ENCODE results near the gene CREM. TPM values are rescaled to one million over a fixed set of nuclear protein-coding genes. Genes with fewer than 3 reads are reported as not detected.

CREM gene
- total RNA-seq, 2 experiments from 2014 or later, result 32.2 to 38.1 TPM

DNA sequence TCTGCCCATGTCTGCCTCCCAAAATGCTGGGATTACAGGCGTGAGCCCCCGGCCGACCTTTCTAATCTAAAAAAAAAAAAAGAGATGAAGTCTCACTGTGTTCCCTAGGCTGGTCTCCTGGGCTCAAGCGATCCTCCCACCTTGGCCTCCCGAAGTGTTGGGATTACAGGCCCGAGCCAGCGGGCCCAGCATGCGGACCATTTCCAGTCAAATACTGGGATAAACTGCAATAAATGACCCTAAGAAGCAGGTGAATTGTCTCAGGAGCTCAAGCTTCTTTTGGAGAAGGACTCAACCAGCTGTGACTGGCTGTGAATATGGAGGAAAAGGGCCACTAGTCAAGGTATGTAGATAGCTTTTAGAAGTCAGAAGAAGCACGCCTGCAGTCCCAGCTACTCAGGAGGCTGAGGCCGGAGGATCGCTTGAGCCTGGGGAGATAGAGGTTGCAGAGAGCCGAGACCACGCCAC is 550 bp upstream of the CREM start:
- Histone ChIP-seq H3K36me3 (ENCODE audit: insufficient read depth, low read length) (no peaks in the 10 kb centered on the region; the same call in 1 of the 2 replicates), H3K4me1 (ENCODE audit: insufficient read depth, low read length, poor library complexity, severe bottlenecking) (peaks cover 37% of the 10 kb centered on the region), H3K27ac (ENCODE audit: low read depth, low read length, poor library complexity, severe bottlenecking) (peak overlapping the region; percentile 85), H2AFZ (ENCODE audit: low read length) (peak overlapping the region; percentile 72; the same call in 1 of the 2 replicates), H3K9me3 (ENCODE audit: low read length) (no peaks in the 10 kb centered on the region), H3K9me2 (ENCODE audit: insufficient read depth, low read length) (no peaks in the 10 kb centered on the region), H3K79me2 (ENCODE audit: insufficient read depth, low read depth, low read length) (peaks cover 36% of the 10 kb centered on the region; the same call in 1 of the 2 replicates), H3K4me3 (ENCODE audit: low read depth, low read length, poor library complexity, severe bottlenecking) (peak overlapping the region; percentile 93), H3K4me2 (ENCODE audit: low read length) (peak overlapping the region; percentile 69), H4K20me1 (ENCODE audit: insufficient read depth, low read length) (no peaks in the 10 kb centered on the region)
- BruUV-seq (replicated peaks), result TSS peak; percentile 91
- POLR2A ChIA-PET, result interaction anchor here (0.5 to 6.6 kb wide), 13 partner anchors 24 to 343 kb away, joined by 3 to 95 read pairs (median 5); no protein-coding TSS in a partner anchor
- CTCF ChIA-PET (ENCODE audit: unreplicated experiment), result interaction anchor here (0.6 to 1.6 kb wide), 6 partner anchors 36 to 99 kb away, joined by 3 to 22 read pairs (median 4); partner anchors contain the start of gene CUL2
- TF ChIP-seq, protein P1, sequence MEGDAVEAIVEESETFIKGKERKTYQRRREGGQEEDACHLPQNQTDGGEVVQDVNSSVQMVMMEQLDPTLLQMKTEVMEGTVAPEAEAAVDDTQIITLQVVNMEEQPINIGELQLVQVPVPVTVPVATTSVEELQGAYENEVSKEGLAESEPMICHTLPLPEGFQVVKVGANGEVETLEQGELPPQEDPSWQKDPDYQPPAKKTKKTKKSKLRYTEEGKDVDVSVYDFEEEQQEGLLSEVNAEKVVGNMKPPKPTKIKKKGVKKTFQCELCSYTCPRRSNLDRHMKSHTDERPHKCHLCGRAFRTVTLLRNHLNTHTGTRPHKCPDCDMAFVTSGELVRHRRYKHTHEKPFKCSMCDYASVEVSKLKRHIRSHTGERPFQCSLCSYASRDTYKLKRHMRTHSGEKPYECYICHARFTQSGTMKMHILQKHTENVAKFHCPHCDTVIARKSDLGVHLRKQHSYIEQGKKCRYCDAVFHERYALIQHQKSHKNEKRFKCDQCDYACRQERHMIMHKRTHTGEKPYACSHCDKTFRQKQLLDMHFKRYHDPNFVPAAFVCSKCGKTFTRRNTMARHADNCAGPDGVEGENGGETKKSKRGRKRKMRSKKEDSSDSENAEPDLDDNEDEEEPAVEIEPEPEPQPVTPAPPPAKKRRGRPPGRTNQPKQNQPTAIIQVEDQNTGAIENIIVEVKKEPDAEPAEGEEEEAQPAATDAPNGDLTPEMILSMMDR (conservative IDR thresholded peaks at IDR 0.05; ENCODE audit: low read length), result no peak
- no peak for TF ChIP-seq EZH2phosphoT487 (IDR thresholded peaks at IDR 0.05; ENCODE audit: borderline replicate concordance, low read depth, low read length)
- no peak for DNase-seq (ENCODE audit: low spot score)
- intact Hi-C loops (cut with micrococcal nuclease; ENCODE audit: unreplicated experiment), result loop anchor here (1.0 to 5.0 kb wide), 3 partner anchors 23 to 211 kb away; partner anchors contain the start of gene CCNY

DNA sequence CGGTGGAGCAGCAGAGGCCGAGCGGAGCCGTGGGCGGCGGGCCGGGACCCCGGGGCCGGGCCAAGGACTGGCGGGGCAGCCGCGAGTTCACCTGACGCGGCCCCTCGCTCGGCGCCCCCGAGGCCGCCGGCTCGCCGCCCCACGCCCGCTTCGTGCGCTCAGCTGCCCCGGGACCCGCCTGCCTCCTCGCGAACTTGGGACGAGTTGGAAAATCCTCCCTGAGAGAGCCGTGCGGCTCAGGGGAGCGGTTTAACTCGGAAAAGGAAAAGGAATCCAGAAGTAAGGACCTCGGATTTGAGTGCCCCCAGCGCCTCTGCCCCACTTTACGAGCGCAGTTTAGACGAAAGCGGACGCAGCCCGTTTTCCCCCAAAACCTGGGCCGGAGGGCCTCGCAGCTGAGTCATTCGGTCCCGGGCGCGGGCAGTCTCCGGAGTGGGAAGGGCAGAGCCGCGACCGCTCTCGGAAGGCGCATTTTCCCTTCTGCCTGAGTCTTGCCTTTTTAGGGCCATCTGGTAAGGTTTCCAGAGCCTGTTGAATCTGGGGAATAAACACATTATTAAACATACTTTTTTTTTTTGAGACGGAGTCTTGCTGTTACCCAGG is 744 bp downstream of the CREM start:
- ChIA-PET CTCF (ENCODE audit: unreplicated experiment) (interaction anchor here (0.6 to 1.6 kb wide), 2 partner anchors 90 to 92 kb away, joined by 3 to 5 read pairs; no protein-coding TSS in a partner anchor), POLR2A (interaction anchor here (0.7 to 6.6 kb wide), 4 partner anchors 22 to 78 kb away, joined by 3 to 95 read pairs (median 4); no protein-coding TSS in a partner anchor)
- peak overlapping the region; percentile 93 for H3K4me3 ChIP-seq (ENCODE audit: low read depth, low read length, poor library complexity, severe bottlenecking)
- no peaks in the 10 kb centered on the region for H3K9me2 ChIP-seq (ENCODE audit: insufficient read depth, low read length)
- intact Hi-C loops (cut with micrococcal nuclease; ENCODE audit: unreplicated experiment), result loop anchor here (1.0 to 5.0 kb wide), 2 partner anchors 69 to 210 kb away; partner anchors contain the start of gene CCNY
- H2AFZ ChIP-seq (ENCODE audit: low read length), result peak overlapping the region; percentile 43; the same call in 1 of the 2 replicates
- peak overlapping the region; percentile 85 for H3K27ac ChIP-seq (ENCODE audit: low read depth, low read length, poor library complexity, severe bottlenecking)
- no peaks in the 10 kb centered on the region for H4K20me1 ChIP-seq (ENCODE audit: insufficient read depth, low read length)
- peaks cover 46% of the 10 kb centered on the region; the same call in 1 of the 2 replicates for H3K79me2 ChIP-seq (ENCODE audit: insufficient read depth, low read depth, low read length)
- TF ChIP-seq EZH2phosphoT487 (IDR thresholded peaks at IDR 0.05; ENCODE audit: borderline replicate concordance, low read depth, low read length), result no peak
- TF ChIP-seq, protein P1 (conservative IDR thresholded peaks at IDR 0.05; ENCODE audit: low read length), result no peak
- H3K9me3 ChIP-seq (ENCODE audit: low read length), result no peaks in the 10 kb centered on the region
- no peaks in the 10 kb centered on the region; the same call in 1 of the 2 replicates for H3K36me3 ChIP-seq (ENCODE audit: insufficient read depth, low read length)
- peak; percentile 40 for DNase-seq (ENCODE audit: low spot score)
- H3K4me1 ChIP-seq (ENCODE audit: insufficient read depth, low read length, poor library complexity, severe bottlenecking), result peaks cover 49% of the 10 kb centered on the region
- TSS peak; percentile 66 for BruUV-seq (replicated peaks)
- peak overlapping the region; percentile 70 for H3K4me2 ChIP-seq (ENCODE audit: low read length)
